ENCODE measurements around the gene DZIP1L. TPM values are rescaled to one million over a fixed set of nuclear protein-coding genes. Genes with fewer than 3 reads are reported as not detected.

The DZIP1L gene
- total and polyA plus RNA-seq, 9 of the 15 experiments (the other 6 are each of a cell fraction or from before 2014, with no cell fraction given): 0.03 to 1.5 (median 0.48) TPM; not detected in 1

- H3K4me2 ChIP-seq (ENCODE audit: insufficient read depth, low read length): no peak overlapping the region
Measured at GRCh38 chr3:138065949-138066348, 49.5 kb downstream of the DZIP1L start.

More at GRCh38 chr3:138065949-138066348, 49.5 kb downstream of the DZIP1L start:
- Histone ChIP-seq H3K9me3 (replicated peaks; ENCODE audit: control insufficient read depth, insufficient read depth, low read depth, low read length) (no peaks in the 10 kb centered on the region), H3K36me3 (ENCODE audit: control insufficient read depth, insufficient read depth, low read length) (no peaks in the 10 kb centered on the region), H3K4me3 (no peak overlapping the region), H3K9ac (ENCODE audit: insufficient read depth in 1 of 2, low read depth in 2 of 2, low read length in 2 of 2) (no peak overlapping the region), H3K9me1 (ENCODE audit: control insufficient read depth, insufficient read depth, low read length) (no peaks in the 10 kb centered on the region), H2AFZ (ENCODE audit: low read depth, low read length) (no peak overlapping the region), H3K27ac (ENCODE audit: extremely low read depth, low read depth, low read length) (no peak overlapping the region), H3K27me3 (ENCODE audit: control insufficient read depth in 2 of 2, insufficient read depth in 2 of 2, low read length in 2 of 2) (peaks cover 0 to 23% of the 10 kb centered on the region in 2 experiments; a peak in 2 of 5 replicates), H3K4me1 (replicated peaks in 1 of 2; ENCODE audit: control insufficient read depth in 2 of 2, insufficient read depth in 2 of 2, low read length in 2 of 2) (no peaks in the 10 kb centered on the region), H3K79me2 (ENCODE audit: control insufficient read depth, insufficient read depth, low read length) (no peaks in the 10 kb centered on the region), H4K20me1 (replicated peaks; ENCODE audit: control insufficient read depth, insufficient read depth, low read length) (no peaks in the 10 kb centered on the region)
- 0% methylated on average over 2 of the region's 2 CpGs for WGBS (ENCODE audit: insufficient coverage, low coverage, missing lambda C conversion rate)
- in situ Hi-C loops (cut with MboI): loop anchor here (25.0 kb wide), 1 partner anchor 871 kb away; the partner anchor contains the start of genes FOXL2 and FOXL2NB
- BruUV-seq (replicated peaks): no TSS peak
- no peak for ATAC-seq
- no peak for DNase-seq (ENCODE audit: extremely low read depth in 1 of 4, low spot score in 3 of 4)
- ChIA-PET POLR2A (no interaction called here), CTCF (ENCODE audit: low intra/inter-chr PET ratio) (interaction anchor here (0.6 kb wide), 1 partner anchor 1990 kb away, joined by 3 read pairs; no protein-coding TSS in a partner anchor)
- intact Hi-C loops (cut with micrococcal nuclease): loop anchor here (5.0 to 10.0 kb wide), 5 partner anchors 209 to 879 kb away; partner anchors contain the start of genes FOXL2, FOXL2NB and NME9
- TF ChIP-seq ZNF143 (CRISPR knock-in tag; IDR thresholded peaks at IDR 0.05) (no peak), ZNF76 (CRISPR knock-in tag; IDR thresholded peaks at IDR 0.05; ENCODE audit: borderline replicate concordance) (no peak), MCM5 (IDR thresholded peaks at IDR 0.05; ENCODE audit: low read depth) (no peak), ZBTB26 (CRISPR knock-in tag; IDR thresholded peaks at IDR 0.05) (no peak), ZNF586 (CRISPR knock-in tag; conservative IDR thresholded peaks at IDR 0.05) (no peak), ZNF511 (CRISPR knock-in tag; IDR thresholded peaks at IDR 0.05) (no peak), NELFE (IDR thresholded peaks at IDR 0.05; ENCODE audit: insufficient read depth, insufficient read length) (no peak), SUPT5H (IDR thresholded peaks at IDR 0.05) (no peak), ZNF121 (CRISPR knock-in tag; conservative IDR thresholded peaks at IDR 0.05) (no peak), PTTG1 (tag; IDR thresholded peaks at IDR 0.05; ENCODE audit: low read depth) (no peak)
- no peak for FAIRE-seq

Measured in K562 (cell line).